H1 (cell line): ENCODE measurements around the gene SNX7.

Experiments used
- BCL11A ChIP-seq, 2 experiments: IDR thresholded peaks; one replicate each; pipeline ENCODE4 v1.6.1; 2011; ENCODE audit warnings: low read depth in 2 of 2, low read length in 2 of 2, mild to moderate bottlenecking in 2 of 2
- TF ChIP-seq, protein P1 (sequence below), 3 experiments: IDR thresholded peaks; 1 replicate in 2 of 3; 2 replicates in 1 of 3; pipeline versions ENCODE4 v1.5.1 to v1.6.1; 2011; ENCODE audit warnings: low read length in 3 of 3, mild to moderate bottlenecking in 3 of 3, inconsistent platforms in 2 of 3, low read depth in 1 of 3, moderate library complexity in 1 of 3; ENCODE audit not compliant: insufficient read depth in 1 of 3; ENCODE audit errors: control extremely low read depth in 1 of 3

DNA sequence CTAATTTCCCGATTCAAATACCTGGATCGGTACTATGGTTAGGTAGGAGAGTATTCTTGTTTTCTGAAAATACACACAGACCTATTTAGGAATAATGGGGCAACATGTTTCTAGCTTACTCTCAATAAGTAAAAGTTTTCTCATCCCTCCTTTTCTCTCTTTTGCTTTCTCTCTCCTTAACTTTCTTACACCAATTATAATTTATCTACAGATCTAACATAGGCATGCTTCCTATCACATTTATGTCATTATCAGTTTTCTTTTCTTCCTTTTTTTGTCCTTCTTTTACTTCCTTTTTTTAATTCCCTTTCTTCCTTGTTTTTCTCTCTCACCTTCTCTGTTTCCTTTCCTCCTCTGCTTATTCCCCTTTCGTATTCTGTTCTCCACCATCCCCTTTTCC is 20.3 kb downstream of the SNX7 start:
- TF ChIP-seq BCL11A (IDR thresholded peaks at IDR 0.05; ENCODE audit: low read depth in 2 of 2, low read length in 2 of 2), result no peak
- TF ChIP-seq, protein P1, sequence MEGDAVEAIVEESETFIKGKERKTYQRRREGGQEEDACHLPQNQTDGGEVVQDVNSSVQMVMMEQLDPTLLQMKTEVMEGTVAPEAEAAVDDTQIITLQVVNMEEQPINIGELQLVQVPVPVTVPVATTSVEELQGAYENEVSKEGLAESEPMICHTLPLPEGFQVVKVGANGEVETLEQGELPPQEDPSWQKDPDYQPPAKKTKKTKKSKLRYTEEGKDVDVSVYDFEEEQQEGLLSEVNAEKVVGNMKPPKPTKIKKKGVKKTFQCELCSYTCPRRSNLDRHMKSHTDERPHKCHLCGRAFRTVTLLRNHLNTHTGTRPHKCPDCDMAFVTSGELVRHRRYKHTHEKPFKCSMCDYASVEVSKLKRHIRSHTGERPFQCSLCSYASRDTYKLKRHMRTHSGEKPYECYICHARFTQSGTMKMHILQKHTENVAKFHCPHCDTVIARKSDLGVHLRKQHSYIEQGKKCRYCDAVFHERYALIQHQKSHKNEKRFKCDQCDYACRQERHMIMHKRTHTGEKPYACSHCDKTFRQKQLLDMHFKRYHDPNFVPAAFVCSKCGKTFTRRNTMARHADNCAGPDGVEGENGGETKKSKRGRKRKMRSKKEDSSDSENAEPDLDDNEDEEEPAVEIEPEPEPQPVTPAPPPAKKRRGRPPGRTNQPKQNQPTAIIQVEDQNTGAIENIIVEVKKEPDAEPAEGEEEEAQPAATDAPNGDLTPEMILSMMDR (IDR thresholded peaks at IDR 0.05; ENCODE audit: control extremely low read depth in 1 of 3, insufficient read depth in 1 of 3, low read depth in 1 of 3, low read length in 3 of 3), result no peak
